ENCODE results near the gene ZIC4. TPM values are rescaled to one million over a fixed set of nuclear protein-coding genes. Genes with fewer than 3 reads are reported as not detected.

Gene ZIC4
- total and polyA plus RNA-seq, 9 of the 15 experiments (the other 6 are each of a cell fraction or from before 2014, with no cell fraction given) = not detected

GRCh38 chr3:147411238-147411814 lies 5.0 kb upstream of the ZIC4 start (continued):
- TF ChIP-seq ZBTB40 (IDR thresholded peaks at IDR 0.05) = no peak
- no peak for TF ChIP-seq ZBTB40 (CRISPR knock-in tag; IDR thresholded peaks at IDR 0.05)
- no peak for TF ChIP-seq PCBP2 (IDR thresholded peaks at IDR 0.05; ENCODE audit: low read depth, low read length, poor library complexity, severe bottlenecking)
- no peak for TF ChIP-seq SNIP1 (IDR thresholded peaks at IDR 0.05; ENCODE audit: low read depth)
- TF ChIP-seq NFIX (CRISPR knock-in tag; IDR thresholded peaks at IDR 0.05; ENCODE audit: low read depth) = no peak
- TF ChIP-seq POU5F1 (IDR thresholded peaks at IDR 0.05; ENCODE audit: borderline replicate concordance, low read depth, low read length, partially characterized antibody) = no peak
- TF ChIP-seq ZNF717 (CRISPR knock-in tag; IDR thresholded peaks at IDR 0.05) = no peak
- no peak for TF ChIP-seq RAD51 (IDR thresholded peaks at IDR 0.05; ENCODE audit: borderline replicate concordance, low read depth)

Data from K562 (cell line).